HEK293 (cell line): ENCODE data around the gene GID4.
A peak's percentile ranks its signal among the peaks of the same experiment; 100 is the strongest.

ENCODE experiments used
- CTCF ChIP-seq: fragments of 450-650 bp; formaldehyde crosslinking; IDR thresholded peaks from 2 replicates; pipeline ENCODE4 v1.5.1; 2016; ENCODE audit warnings: missing biosample characterization, missing genetic modification characterization
- OVOL3 ChIP-seq: fragments of 450-650 bp; formaldehyde crosslinking; IDR thresholded peaks from 2 replicates; pipeline ENCODE4 v1.5.1; 2016; ENCODE audit warnings: missing biosample characterization, missing genetic modification characterization
- SALL2 ChIP-seq: fragments of 450-650 bp; formaldehyde crosslinking; IDR thresholded peaks from 2 replicates; pipeline ENCODE4 v1.5.0; 2017; ENCODE audit warnings: missing biosample characterization, mild to moderate bottlenecking, missing genetic modification characterization, borderline replicate concordance
- SCRT2 ChIP-seq: fragments of 450-650 bp; formaldehyde crosslinking; IDR thresholded peaks from 2 replicates; pipeline ENCODE4 v1.5.1; 2016; ENCODE audit warnings: missing biosample characterization, missing genetic modification characterization
- YY2 ChIP-seq: fragments of 450-650 bp; formaldehyde crosslinking; IDR thresholded peaks from 2 replicates; pipeline ENCODE4 v1.5.1; 2016; ENCODE audit warnings: missing biosample characterization, missing genetic modification characterization
- ZBTB17 ChIP-seq: fragments of 450-650 bp; formaldehyde crosslinking; IDR thresholded peaks from 2 replicates; pipeline ENCODE4 v1.5.1; 2016; ENCODE audit warnings: missing biosample characterization, missing genetic modification characterization
- ZNF16 ChIP-seq: fragments of 450-650 bp; formaldehyde crosslinking; IDR thresholded peaks from 2 replicates; pipeline ENCODE4 v1.5.1; 2016; ENCODE audit warnings: low read depth, missing biosample characterization, missing genetic modification characterization
- ZNF473 ChIP-seq: fragments of 450-650 bp; formaldehyde crosslinking; IDR thresholded peaks from 2 replicates; pipeline ENCODE4 v1.5.1; 2017; ENCODE audit warnings: missing biosample characterization, missing genetic modification characterization
- ZNF558 ChIP-seq: fragments of 450-650 bp; formaldehyde crosslinking; IDR thresholded peaks from 2 replicates; pipeline ENCODE4 v1.5.1; 2016; ENCODE audit warnings: missing biosample characterization, missing genetic modification characterization
- ZNF610 ChIP-seq: fragments of 450-650 bp; formaldehyde crosslinking; IDR thresholded peaks from 2 replicates; pipeline ENCODE4 v1.5.1; 2016; ENCODE audit warnings: missing biosample characterization, missing genetic modification characterization, borderline replicate concordance
- ZNF621 ChIP-seq: fragments of 450-650 bp; formaldehyde crosslinking; IDR thresholded peaks from 2 replicates; pipeline ENCODE4 v1.5.1; 2017; ENCODE audit warnings: missing biosample characterization, missing genetic modification characterization
- ZNF654 ChIP-seq: fragments of 450-650 bp; formaldehyde crosslinking; IDR thresholded peaks from 2 replicates; pipeline ENCODE4 v1.5.1; 2016; ENCODE audit warnings: low read depth, missing biosample characterization, missing genetic modification characterization
- ZNF660 ChIP-seq: fragments of 450-650 bp; IDR thresholded peaks from 2 replicates; pipeline ENCODE4 v1.5.1; 2018; ENCODE audit warnings: missing biosample characterization, mild to moderate bottlenecking, missing genetic modification characterization
- ZNF76 ChIP-seq: fragments of 450-650 bp; formaldehyde crosslinking; IDR thresholded peaks from 2 replicates; pipeline ENCODE4; 2016; ENCODE audit warnings: low read depth, missing biosample characterization, missing genetic modification characterization, borderline replicate concordance
- ZNF791 ChIP-seq: fragments of 450-650 bp; formaldehyde crosslinking; IDR thresholded peaks from 2 replicates; pipeline ENCODE4 v1.5.1; 2016; ENCODE audit warnings: missing biosample characterization, missing genetic modification characterization
- ZSCAN30 ChIP-seq: fragments of 450-650 bp; IDR thresholded peaks from 2 replicates; pipeline ENCODE4 v1.5.1; 2018; ENCODE audit warnings: missing biosample characterization, mild to moderate bottlenecking, missing genetic modification characterization, moderate library complexity
- TF ChIP-seq, protein P1 (sequence below): fragments of 450-650 bp; formaldehyde crosslinking; conservative IDR thresholded peaks from 2 replicates; pipeline ENCODE4 v1.5.1; 2016; ENCODE audit warnings: low read depth, missing biosample characterization, missing genetic modification characterization
- TF ChIP-seq, protein P2 (sequence below): fragments of 450-650 bp; formaldehyde crosslinking; IDR thresholded peaks from 2 replicates; pipeline ENCODE4 v1.5.1; 2016; ENCODE audit warnings: missing biosample characterization, missing genetic modification characterization

The GID4 gene

DNA sequence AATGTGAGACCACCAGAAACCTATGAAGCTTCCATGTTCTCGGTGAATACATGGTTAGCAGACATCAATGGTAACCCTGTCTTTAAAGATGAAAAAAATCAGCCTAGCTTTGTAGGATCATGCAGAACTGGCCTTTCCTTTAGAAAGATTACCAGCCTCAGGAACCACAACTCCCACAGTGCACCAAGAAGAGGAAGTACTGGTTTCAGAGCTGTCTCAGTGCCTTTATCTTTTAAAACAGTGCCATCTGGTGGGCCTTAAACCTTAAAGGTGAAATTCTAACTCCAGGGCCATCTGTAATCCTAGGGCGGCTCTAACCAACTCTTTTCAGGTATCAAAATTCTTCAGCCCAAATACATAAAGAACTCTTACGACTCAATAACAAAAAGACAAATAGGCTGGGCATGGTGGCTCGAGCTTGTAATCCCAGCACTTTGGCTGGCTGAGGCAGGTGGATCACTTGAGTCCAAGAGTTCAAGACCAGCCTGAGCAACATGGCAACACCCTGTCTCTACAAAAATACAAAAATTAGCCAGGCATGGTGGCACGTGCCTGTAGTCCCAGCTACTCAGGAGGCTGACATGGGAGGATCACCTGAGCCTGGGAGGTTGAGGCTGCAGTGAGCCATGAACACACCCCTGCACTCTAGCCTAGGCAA lies 5.6 kb upstream of the GID4 start (continued):
- TF ChIP-seq ZNF473 (tag by site-specific recombination) (no peak), ZNF610 (no peak), ZNF660 (tag by site-specific recombination) (peak; percentile 85), OVOL3 (tag by site-specific recombination) (no peak), CTCF (tag by site-specific recombination) (peak; percentile 65; the same call in 1 of the 2 replicates), ZNF558 (tag by site-specific recombination) (no peak), ZNF16 (tag by site-specific recombination) (no peak), ZSCAN30 (peak; percentile 69; the same call in 1 of the 2 replicates), ZNF654 (tag by site-specific recombination) (peak; percentile 98), ZNF621 (no peak), YY2 (no peak), ZBTB17 (tag by site-specific recombination) (peak; percentile 74), ZNF791 (no peak), SALL2 (tag by site-specific recombination) (no peak), ZNF76 (tag by site-specific recombination) (peak; percentile 56; the same call in 1 of the 2 replicates), SCRT2 (tag by site-specific recombination) (no peak)
- TF ChIP-seq, protein P1, sequence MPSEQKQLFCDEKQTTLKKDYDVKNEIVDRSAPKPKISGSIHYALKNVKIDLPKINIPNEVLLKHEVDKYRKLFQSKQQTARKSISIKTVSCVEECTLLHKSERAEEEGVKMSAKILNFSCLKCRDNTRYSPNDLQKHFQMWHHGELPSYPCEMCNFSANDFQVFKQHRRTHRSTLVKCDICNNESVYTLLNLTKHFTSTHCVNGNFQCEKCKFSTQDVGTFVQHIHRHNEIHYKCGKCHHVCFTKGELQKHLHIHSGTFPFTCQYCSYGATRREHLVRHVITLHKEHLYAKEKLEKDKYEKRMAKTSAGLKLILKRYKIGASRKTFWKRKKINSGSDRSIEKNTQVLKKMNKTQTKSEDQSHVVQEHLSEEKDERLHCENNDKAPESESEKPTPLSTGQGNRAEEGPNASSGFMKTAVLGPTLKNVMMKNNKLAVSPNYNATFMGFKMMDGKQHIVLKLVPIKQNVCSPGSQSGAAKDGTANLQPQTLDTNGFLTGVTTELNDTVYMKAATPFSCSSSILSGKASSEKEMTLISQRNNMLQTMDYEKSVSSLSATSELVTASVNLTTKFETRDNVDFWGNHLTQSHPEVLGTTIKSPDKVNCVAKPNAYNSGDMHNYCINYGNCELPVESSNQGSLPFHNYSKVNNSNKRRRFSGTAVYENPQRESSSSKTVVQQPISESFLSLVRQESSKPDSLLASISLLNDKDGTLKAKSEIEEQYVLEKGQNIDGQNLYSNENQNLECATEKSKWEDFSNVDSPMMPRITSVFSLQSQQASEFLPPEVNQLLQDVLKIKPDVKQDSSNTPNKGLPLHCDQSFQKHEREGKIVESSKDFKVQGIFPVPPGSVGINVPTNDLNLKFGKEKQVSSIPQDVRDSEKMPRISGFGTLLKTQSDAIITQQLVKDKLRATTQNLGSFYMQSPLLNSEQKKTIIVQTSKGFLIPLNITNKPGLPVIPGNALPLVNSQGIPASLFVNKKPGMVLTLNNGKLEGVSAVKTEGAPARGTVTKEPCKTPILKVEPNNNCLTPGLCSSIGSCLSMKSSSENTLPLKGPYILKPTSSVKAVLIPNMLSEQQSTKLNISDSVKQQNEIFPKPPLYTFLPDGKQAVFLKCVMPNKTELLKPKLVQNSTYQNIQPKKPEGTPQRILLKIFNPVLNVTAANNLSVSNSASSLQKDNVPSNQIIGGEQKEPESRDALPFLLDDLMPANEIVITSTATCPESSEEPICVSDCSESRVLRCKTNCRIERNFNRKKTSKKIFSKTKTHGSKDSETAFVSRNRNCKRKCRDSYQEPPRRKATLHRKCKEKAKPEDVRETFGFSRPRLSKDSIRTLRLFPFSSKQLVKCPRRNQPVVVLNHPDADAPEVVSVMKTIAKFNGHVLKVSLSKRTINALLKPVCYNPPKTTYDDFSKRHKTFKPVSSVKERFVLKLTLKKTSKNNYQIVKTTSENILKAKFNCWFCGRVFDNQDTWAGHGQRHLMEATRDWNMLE: peak; percentile 49
- TF ChIP-seq, protein P2, sequence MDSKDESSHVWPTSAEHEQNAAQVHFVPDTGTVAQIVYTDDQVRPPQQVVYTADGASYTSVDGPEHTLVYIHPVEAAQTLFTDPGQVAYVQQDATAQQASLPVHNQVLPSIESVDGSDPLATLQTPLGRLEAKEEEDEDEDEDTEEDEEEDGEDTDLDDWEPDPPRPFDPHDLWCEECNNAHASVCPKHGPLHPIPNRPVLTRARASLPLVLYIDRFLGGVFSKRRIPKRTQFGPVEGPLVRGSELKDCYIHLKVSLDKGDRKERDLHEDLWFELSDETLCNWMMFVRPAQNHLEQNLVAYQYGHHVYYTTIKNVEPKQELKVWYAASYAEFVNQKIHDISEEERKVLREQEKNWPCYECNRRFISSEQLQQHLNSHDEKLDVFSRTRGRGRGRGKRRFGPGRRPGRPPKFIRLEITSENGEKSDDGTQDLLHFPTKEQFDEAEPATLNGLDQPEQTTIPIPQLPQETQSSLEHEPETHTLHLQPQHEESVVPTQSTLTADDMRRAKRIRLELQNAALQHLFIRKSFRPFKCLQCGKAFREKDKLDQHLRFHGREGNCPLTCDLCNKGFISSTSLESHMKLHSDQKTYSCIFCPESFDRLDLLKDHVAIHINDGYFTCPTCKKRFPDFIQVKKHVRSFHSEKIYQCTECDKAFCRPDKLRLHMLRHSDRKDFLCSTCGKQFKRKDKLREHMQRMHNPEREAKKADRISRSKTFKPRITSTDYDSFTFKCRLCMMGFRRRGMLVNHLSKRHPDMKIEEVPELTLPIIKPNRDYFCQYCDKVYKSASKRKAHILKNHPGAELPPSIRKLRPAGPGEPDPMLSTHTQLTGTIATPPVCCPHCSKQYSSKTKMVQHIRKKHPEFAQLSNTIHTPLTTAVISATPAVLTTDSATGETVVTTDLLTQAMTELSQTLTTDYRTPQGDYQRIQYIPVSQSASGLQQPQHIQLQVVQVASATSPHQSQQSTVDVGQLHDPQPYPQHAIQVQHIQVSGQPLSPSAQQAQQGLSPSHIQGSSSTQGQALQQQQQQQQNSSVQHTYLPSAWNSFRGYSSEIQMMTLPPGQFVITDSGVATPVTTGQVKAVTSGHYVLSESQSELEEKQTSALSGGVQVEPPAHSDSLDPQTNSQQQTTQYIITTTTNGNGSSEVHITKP (tag by site-specific recombination): no peak
